ENCODE data around the gene ZNF117. TPM values are rescaled to one million over a fixed set of nuclear protein-coding genes. Genes with fewer than 3 reads are reported as not detected.

ZNF117 gene
- total RNA-seq, 1 experiment from 2014 or later = 7.0 TPM

DNA sequence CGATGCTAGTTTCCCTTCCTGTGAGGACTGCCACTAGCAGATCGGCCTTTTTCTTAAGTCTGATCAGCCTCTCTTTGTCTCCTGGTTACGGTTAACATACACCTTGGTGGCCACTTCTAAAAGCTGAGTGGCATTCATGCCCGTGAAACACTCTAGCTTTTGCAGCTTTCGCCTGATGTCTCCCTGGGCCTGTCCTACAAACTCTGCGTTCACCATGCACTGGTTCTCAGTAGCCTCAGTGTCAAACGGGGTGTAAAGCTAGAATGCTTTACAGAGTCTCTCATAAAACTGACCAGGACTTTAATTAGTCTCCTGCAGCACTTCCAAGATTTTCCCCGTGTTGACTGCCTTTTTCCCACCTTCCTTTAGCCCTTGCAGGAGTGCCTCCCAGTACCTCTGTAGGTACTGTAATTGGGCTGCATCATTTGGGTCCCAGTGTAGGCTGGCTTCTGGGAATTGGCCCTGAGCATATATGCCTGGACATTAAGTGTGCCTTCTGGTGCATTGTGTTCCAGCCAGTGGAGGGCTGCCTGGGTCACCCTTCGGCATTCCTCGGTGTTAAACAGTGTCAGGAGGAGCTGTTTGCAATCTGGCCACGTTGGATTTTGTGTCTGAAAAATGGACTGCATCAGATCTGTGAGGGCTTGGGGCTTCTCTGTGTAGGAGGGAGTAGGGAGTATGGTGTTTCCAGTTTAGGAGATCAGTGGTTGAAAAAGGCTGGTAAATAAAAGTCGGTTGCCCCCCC is 6.5 kb upstream of the ZNF117 start (continued):
- TF ChIP-seq ZNF532 (CRISPR knock-in tag; IDR thresholded peaks at IDR 0.05; ENCODE audit: borderline replicate concordance) (no peak), GRHL2 (CRISPR knock-in tag; IDR thresholded peaks at IDR 0.05; ENCODE audit: insufficient replicate concordance, severe bottlenecking) (no peak), ZNF317 (CRISPR knock-in tag; IDR thresholded peaks at IDR 0.05; ENCODE audit: borderline replicate concordance, low read depth) (no peak), FOXJ3 (CRISPR knock-in tag; IDR thresholded peaks at IDR 0.05; ENCODE audit: borderline replicate concordance) (no peak), MYBL2 (CRISPR knock-in tag; IDR thresholded peaks at IDR 0.05) (no peak), TP53 (CRISPR knock-in tag; IDR thresholded peaks at IDR 0.05) (no peak), GABPB1 (CRISPR knock-in tag; IDR thresholded peaks at IDR 0.05) (no peak)
- TF ChIP-seq, protein P1, sequence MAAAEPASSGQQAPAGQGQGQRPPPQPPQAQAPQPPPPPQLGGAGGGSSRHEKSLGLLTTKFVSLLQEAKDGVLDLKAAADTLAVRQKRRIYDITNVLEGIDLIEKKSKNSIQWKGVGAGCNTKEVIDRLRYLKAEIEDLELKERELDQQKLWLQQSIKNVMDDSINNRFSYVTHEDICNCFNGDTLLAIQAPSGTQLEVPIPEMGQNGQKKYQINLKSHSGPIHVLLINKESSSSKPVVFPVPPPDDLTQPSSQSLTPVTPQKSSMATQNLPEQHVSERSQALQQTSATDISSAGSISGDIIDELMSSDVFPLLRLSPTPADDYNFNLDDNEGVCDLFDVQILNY (CRISPR knock-in tag; IDR thresholded peaks at IDR 0.05) = no peak
- TF ChIP-seq, protein P2, sequence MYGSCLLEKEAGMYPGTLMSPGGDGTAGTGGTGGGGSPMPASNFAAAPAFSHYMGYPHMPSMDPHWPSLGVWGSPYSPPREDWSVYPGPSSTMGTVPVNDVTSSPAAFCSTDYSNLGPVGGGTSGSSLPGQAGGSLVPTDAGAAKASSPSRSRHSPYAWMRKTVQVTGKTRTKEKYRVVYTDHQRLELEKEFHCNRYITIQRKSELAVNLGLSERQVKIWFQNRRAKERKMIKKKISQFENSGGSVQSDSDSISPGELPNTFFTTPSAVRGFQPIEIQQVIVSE (CRISPR knock-in tag; IDR thresholded peaks at IDR 0.05; ENCODE audit: borderline replicate concordance) = no peak

GRCh38 chr7:64996305-64996704 is 5.5 kb upstream of the ZNF117 start:
- Mint-ChIP-seq H3K4me1 (peaks cover 23% of the 10 kb centered on the region), H3K4me3 (no peak overlapping the region), H3K27ac (no peak overlapping the region), H3K9me3 (peaks cover 85% of the 10 kb centered on the region), H3K27me3 (ENCODE audit: low read depth) (peaks cover 3% of the 10 kb centered on the region; the same call in 1 of the 2 replicates), H3K36me3 (peaks cover 82% of the 10 kb centered on the region)
- ChIA-PET CTCF (no interaction called here), POLR2A (no interaction called here)
- TF ChIP-seq ZNF512 (CRISPR knock-in tag; IDR thresholded peaks at IDR 0.05; ENCODE audit: borderline replicate concordance) (no peak), TEAD4 (CRISPR knock-in tag; IDR thresholded peaks at IDR 0.05) (no peak), MXD4 (CRISPR knock-in tag; IDR thresholded peaks at IDR 0.05; ENCODE audit: borderline replicate concordance) (no peak), TEAD1 (CRISPR knock-in tag; IDR thresholded peaks at IDR 0.05) (no peak), ZNF219 (CRISPR knock-in tag; IDR thresholded peaks at IDR 0.05; ENCODE audit: borderline replicate concordance) (no peak), FOXP1 (CRISPR knock-in tag; IDR thresholded peaks at IDR 0.05; ENCODE audit: borderline replicate concordance) (no peak), GTF2I (CRISPR knock-in tag; conservative IDR thresholded peaks at IDR 0.05) (no peak), ZNF263 (CRISPR knock-in tag; IDR thresholded peaks at IDR 0.05; ENCODE audit: low read depth) (no peak), EMX1 (CRISPR knock-in tag; IDR thresholded peaks at IDR 0.05) (no peak)
- TF ChIP-seq, protein P3, sequence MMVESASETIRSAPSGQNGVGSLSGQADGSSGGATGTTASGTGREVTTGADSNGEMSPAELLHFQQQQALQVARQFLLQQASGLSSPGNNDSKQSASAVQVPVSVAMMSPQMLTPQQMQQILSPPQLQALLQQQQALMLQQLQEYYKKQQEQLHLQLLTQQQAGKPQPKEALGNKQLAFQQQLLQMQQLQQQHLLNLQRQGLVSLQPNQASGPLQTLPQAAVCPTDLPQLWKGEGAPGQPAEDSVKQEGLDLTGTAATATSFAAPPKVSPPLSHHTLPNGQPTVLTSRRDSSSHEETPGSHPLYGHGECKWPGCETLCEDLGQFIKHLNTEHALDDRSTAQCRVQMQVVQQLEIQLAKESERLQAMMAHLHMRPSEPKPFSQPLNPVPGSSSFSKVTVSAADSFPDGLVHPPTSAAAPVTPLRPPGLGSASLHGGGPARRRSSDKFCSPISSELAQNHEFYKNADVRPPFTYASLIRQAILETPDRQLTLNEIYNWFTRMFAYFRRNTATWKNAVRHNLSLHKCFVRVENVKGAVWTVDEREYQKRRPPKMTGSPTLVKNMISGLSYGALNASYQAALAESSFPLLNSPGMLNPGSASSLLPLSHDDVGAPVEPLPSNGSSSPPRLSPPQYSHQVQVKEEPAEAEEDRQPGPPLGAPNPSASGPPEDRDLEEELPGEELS (CRISPR knock-in tag; IDR thresholded peaks at IDR 0.05) = no peak
- TF ChIP-seq, protein P2 (CRISPR knock-in tag; IDR thresholded peaks at IDR 0.05; ENCODE audit: borderline replicate concordance) = no peak
- TF ChIP-seq, protein P4, sequence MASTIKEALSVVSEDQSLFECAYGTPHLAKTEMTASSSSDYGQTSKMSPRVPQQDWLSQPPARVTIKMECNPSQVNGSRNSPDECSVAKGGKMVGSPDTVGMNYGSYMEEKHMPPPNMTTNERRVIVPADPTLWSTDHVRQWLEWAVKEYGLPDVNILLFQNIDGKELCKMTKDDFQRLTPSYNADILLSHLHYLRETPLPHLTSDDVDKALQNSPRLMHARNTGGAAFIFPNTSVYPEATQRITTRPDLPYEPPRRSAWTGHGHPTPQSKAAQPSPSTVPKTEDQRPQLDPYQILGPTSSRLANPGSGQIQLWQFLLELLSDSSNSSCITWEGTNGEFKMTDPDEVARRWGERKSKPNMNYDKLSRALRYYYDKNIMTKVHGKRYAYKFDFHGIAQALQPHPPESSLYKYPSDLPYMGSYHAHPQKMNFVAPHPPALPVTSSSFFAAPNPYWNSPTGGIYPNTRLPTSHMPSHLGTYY (CRISPR knock-in tag; IDR thresholded peaks at IDR 0.05) = no peak
- TF ChIP-seq, protein P1 (CRISPR knock-in tag; IDR thresholded peaks at IDR 0.05) = no peak
- DNase-seq (ENCODE audit: low spot score) (no peak), ATAC-seq (no peak)

Measured in WTC11 (cell line).